CD14-positive monocyte (primary cell): ENCODE results near the gene SEMA4G. TPM values are rescaled to one million over a fixed set of nuclear protein-coding genes. Genes with fewer than 3 reads are reported as not detected.

ENCODE experiments used
- DNase-seq, 3 donors: peaks; one replicate each; pipeline ENCODE4 v3.0.0-alpha.2; 2011 to 2022
- H2AFZ ChIP-seq: 2 replicates; pipeline ENCODE4 v1.6.0; 2012; ENCODE audit warnings: mild to moderate bottlenecking, low read depth, low read length, inconsistent platforms; ENCODE audit not compliant: insufficient read depth, poor library complexity, severe bottlenecking
- H3K27ac ChIP-seq, 2 donors: 1 replicate in 1 of 2; 2 replicates in 1 of 2; pipeline ENCODE4 v1.5.1; 2012 to 2013; ENCODE audit warnings: low read length in 2 of 2, control low read depth in 1 of 2, inconsistent platforms in 1 of 2, low read depth in 1 of 2, mild to moderate bottlenecking in 1 of 2
- H3K27me3 ChIP-seq, 2 donors: one replicate each; pipeline versions ENCODE4 v1.6.0 to v1.6.1; 2011 to 2013; ENCODE audit warnings: low read length in 2 of 2; ENCODE audit not compliant: control insufficient read depth in 2 of 2, insufficient read depth in 2 of 2
- H3K36me3 ChIP-seq, 2 donors: replicated peaks in 1 of 2; 1 replicate in 1 of 2; 2 replicates in 1 of 2; pipeline versions ENCODE4 v1.5.1 to v1.6.1; 2012 to 2013; ENCODE audit warnings: low read length in 2 of 2, control low read depth in 1 of 2, inconsistent platforms in 1 of 2, mild to moderate bottlenecking in 1 of 2; ENCODE audit not compliant: insufficient read depth in 2 of 2, control insufficient read depth in 1 of 2
- H3K4me1 ChIP-seq, 2 donors: 1 replicate in 1 of 2; 2 replicates in 1 of 2; pipeline versions ENCODE4 v1.5.1 to v1.6.1; 2012 to 2013; ENCODE audit warnings: low read length in 2 of 2, control low read depth in 1 of 2, inconsistent platforms in 1 of 2, mild to moderate bottlenecking in 1 of 2, moderate library complexity in 1 of 2; ENCODE audit not compliant: insufficient read depth in 2 of 2, control insufficient read depth in 1 of 2
- H3K4me2 ChIP-seq: replicated peaks from 2 replicates; pipeline ENCODE3; 2012; ENCODE audit warnings: low read length, moderate library complexity, mild to moderate bottlenecking; ENCODE audit not compliant: poor library complexity, severe bottlenecking; ENCODE audit errors: extremely low read depth
- H3K4me3 ChIP-seq, 3 experiments: fragments of 200-600 bp in 1 of 3; sonication (generic) in 1 of 3; replicated peaks in 1 of 3; 1 replicate in 2 of 3; 2 replicates in 1 of 3; pipeline ENCODE4 v1.5.1; 2011 to 2013; ENCODE audit warnings: low read length in 3 of 3, mild to moderate bottlenecking in 3 of 3, control low read depth in 2 of 3, low read depth in 2 of 3, inconsistent platforms in 1 of 3, moderate library complexity in 1 of 3
- H3K79me2 ChIP-seq: 2 replicates; pipeline ENCODE4 v1.6.0; 2012; ENCODE audit warnings: mild to moderate bottlenecking, control low read depth, inconsistent platforms, low read length, moderate library complexity; ENCODE audit not compliant: insufficient read depth
- H3K9ac ChIP-seq: 2 replicates; pipeline ENCODE4 v1.6.0; 2017; ENCODE audit warnings: low read length, mild to moderate bottlenecking; ENCODE audit not compliant: insufficient read depth, poor library complexity, severe bottlenecking
- H3K9me3 ChIP-seq, 2 donors: replicated peaks in 1 of 2; 1 replicate in 1 of 2; 2 replicates in 1 of 2; pipeline versions ENCODE4 v1.5.1 to v1.6.1; 2012 to 2013; ENCODE audit warnings: low read length in 2 of 2, control low read depth in 1 of 2; ENCODE audit not compliant: control insufficient read depth in 1 of 2, insufficient read depth in 1 of 2
- H4K20me1 ChIP-seq: 2 replicates; pipeline ENCODE4 v1.6.0; 2012; ENCODE audit warnings: mild to moderate bottlenecking, low read length, control low read depth, moderate library complexity; ENCODE audit not compliant: insufficient read depth
- H3K27ac Mint-ChIP-seq, 7 donors: one replicate each; pipeline ENCODE4 v1.8.0; 2020; ENCODE audit warnings: mild to moderate bottlenecking in 7 of 7, mixed read lengths in 7 of 7, moderate library complexity in 6 of 7, inconsistent platforms in 2 of 7
- H3K27me3 Mint-ChIP-seq, 3 donors: one replicate each; pipeline ENCODE4 v1.8.0; 2021 to 2022; ENCODE audit warnings: low read depth in 3 of 3, mild to moderate bottlenecking in 3 of 3, mixed read lengths in 3 of 3, moderate library complexity in 3 of 3, inconsistent platforms in 1 of 3
- H3K36me3 Mint-ChIP-seq, 2 donors: one replicate each; pipeline ENCODE4 v1.8.0; 2020; ENCODE audit warnings: mixed read lengths in 2 of 2, inconsistent platforms in 1 of 2, mild to moderate bottlenecking in 1 of 2
- H3K4me1 Mint-ChIP-seq: one replicate; pipeline ENCODE4 v1.8.0; 2020; ENCODE audit warnings: mild to moderate bottlenecking, mixed read lengths
- H3K4me3 Mint-ChIP-seq, 2 donors: one replicate each; pipeline ENCODE4 v1.8.0; 2020; ENCODE audit warnings: mild to moderate bottlenecking in 2 of 2, mixed read lengths in 2 of 2, moderate library complexity in 1 of 2
- H3K9me3 Mint-ChIP-seq, 7 donors: one replicate each; pipeline ENCODE4 v1.8.0; 2020 to 2022; ENCODE audit warnings: mixed read lengths in 7 of 7, mild to moderate bottlenecking in 6 of 7, moderate library complexity in 6 of 7, inconsistent platforms in 2 of 7
- WGBS: methylation state at CpG from one replicate; pipeline ENCODE4 v1.1.5; 2013; ENCODE audit warnings: missing lambda C conversion rate; ENCODE audit not compliant: insufficient coverage; 5-methylcytosine and 5-hydroxymethylcytosine counted together
- intact Hi-C, 2 donors: fragments of 100-400 bp; cut with micrococcal nuclease; formaldehyde crosslinking; loops; one replicate each; pipeline versions ENCODE4 v1.15.0 to v1.15.1; 2023
- polyA plus RNA-seq, 3 donors: library from polyadenylated mRNA; depleted of rRNA in 1 of 3; unstranded in 2 of 3; stranded (reverse) in 1 of 3; fragments of 300-500 nt in 2 of 3; fragments of >200 nt in 1 of 3; fragmentation: Illumina TruSeq in 2 of 3; gene quantifications; 1 replicate in 2 of 3; 2 replicates in 1 of 3; pipeline ENCODE4 v1.2.3, GENCODE V29; 2012 to 2021
- small RNA-seq: library from RNA; depleted of rRNA; stranded (forward); fragments of <200 nt; gene quantifications from one replicate; pipeline ENCODE3, GENCODE V24; 2012; ENCODE audit warnings: low read depth; ENCODE audit not compliant: insufficient read length
- TF ChIP-seq, protein P1 (sequence below): fragments of 200-600 bp; IDR thresholded peaks from one replicate; pipeline ENCODE4 v1.8.0; 2022; ENCODE audit warnings: antibody characterized with exemption, mild to moderate bottlenecking

The SEMA4G gene
- polyA plus RNA-seq, 3 donors: 0.24 TPM; not detected in 2

DNA sequence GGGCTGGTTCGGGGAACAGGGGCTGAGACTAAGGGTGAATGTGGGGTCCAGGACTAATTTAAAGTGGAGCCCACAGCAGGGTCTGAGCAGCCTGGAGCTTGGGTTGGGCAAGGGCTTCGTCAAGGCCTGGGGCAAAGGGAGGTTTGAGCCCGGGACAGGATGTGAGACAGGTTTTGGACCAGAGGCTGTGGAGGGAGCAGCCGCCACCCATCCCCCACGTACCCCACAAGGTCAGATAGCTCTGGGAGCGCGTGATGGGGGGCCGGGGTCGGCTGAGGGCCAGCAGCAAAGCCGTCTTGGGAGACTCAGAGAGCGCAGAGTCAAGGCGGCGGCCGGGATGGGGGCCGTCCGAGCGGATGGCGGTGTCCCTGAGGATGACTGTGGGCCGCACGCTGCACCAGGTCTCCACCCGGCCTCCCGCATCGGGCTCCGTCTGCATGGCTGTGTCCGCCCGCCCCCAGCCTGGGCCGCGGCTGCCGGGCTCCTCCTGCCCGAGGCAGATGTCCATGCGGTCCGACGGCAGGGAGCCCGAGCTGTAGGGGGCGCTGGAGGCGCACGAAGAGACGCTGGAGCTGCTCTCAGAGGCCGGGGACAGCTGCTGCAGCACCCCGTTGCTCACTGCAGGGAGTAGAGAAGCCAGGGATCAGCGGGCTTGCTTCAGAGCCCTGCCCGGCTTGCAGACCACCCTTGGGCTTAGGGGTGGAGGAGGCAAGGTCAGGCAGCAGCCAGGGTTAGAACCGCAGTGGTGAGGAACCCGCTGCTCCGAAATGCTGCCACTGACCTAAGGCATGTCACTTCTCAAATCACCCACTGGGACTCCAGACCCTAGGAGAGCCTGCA, 49.5 kb downstream of the SEMA4G start:
- Histone ChIP-seq H3K9ac (peak overlapping the region; percentile 35), H3K4me3 (peak overlapping the region in 1 of 3 experiments; percentile 49), H3K79me2 (no peaks in the 10 kb centered on the region), H3K27ac (peak overlapping the region; percentile 0 to 38), H3K27me3 (peaks cover 0 to 5% of the 10 kb centered on the region in 2 donors), H3K36me3 (no peaks in the 10 kb centered on the region), H3K4me2 (peak overlapping the region; percentile 68), H2AFZ (peak overlapping the region; percentile 56), H4K20me1 (no peaks in the 10 kb centered on the region), H3K9me3 (no peaks in the 10 kb centered on the region), H3K4me1 (peaks cover 18 to 26% of the 10 kb centered on the region in 2 donors)
- 20% methylated on average over 37 of the region's 45 CpGs for WGBS
- no peaks in the 10 kb centered on the region for H3K36me3 Mint-ChIP-seq
- intact Hi-C loops: no loop called here
- peaks cover 33% of the 10 kb centered on the region for H3K4me1 Mint-ChIP-seq
- peaks cover 0 to 3% (median 0%) of the 10 kb centered on the region in 7 donors for H3K9me3 Mint-ChIP-seq
- DNase-seq: peak; percentile 68 to 78 (median 74)
- H3K27ac Mint-ChIP-seq: peak overlapping the region in 6 of 7 donors; percentile 44 to 86 (median 77)
- peak overlapping the region; percentile 65 to 80 for H3K4me3 Mint-ChIP-seq
- H3K27me3 Mint-ChIP-seq: peaks cover 18 to 28% (median 24%) of the 10 kb centered on the region in 3 donors
- TF ChIP-seq, protein P1, sequence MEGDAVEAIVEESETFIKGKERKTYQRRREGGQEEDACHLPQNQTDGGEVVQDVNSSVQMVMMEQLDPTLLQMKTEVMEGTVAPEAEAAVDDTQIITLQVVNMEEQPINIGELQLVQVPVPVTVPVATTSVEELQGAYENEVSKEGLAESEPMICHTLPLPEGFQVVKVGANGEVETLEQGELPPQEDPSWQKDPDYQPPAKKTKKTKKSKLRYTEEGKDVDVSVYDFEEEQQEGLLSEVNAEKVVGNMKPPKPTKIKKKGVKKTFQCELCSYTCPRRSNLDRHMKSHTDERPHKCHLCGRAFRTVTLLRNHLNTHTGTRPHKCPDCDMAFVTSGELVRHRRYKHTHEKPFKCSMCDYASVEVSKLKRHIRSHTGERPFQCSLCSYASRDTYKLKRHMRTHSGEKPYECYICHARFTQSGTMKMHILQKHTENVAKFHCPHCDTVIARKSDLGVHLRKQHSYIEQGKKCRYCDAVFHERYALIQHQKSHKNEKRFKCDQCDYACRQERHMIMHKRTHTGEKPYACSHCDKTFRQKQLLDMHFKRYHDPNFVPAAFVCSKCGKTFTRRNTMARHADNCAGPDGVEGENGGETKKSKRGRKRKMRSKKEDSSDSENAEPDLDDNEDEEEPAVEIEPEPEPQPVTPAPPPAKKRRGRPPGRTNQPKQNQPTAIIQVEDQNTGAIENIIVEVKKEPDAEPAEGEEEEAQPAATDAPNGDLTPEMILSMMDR: peak; percentile 94

Small RNAs within 50 kb of the gene (small RNA-seq; reads per million reads assigned to genes)
- gene MIR608: not detected

Other genes with a start within 250 kb of the SEMA4G start
- gene PAX2, start 223.9 kb upstream of the SEMA4G start, polyA plus RNA-seq: not detected
- gene SLF2, start 56.5 kb upstream of the SEMA4G start, polyA plus RNA-seq: 10 to 100 TPM in 1 of 3 donors, 1 to 10 TPM in 2; 5.8 to 11.3 (median 6.4) TPM
- gene MRPL43, start 18.0 kb downstream of the SEMA4G start, polyA plus RNA-seq: 100 to 1,000 TPM in 1 of 3 donors, 10 to 100 TPM in 2; 69.5 to 123 (median 98.0) TPM
- 1 to 10 TPM in 1 of 3 donors, under 1 TPM in 2; 0.31 to 1.2 (median 0.69) TPM for gene TWNK, start 18.0 kb downstream of the SEMA4G start, polyA plus RNA-seq
- gene LZTS2, start 30.3 kb downstream of the SEMA4G start, polyA plus RNA-seq: 1 to 10 TPM; 2.8 to 9.2 (median 3.3) TPM
- under 1 TPM in 1 of 3 donors, not detected in 2; 0.73 TPM for gene PDZD7, start 61.6 kb downstream of the SEMA4G start, polyA plus RNA-seq
- gene SFXN3, start 61.7 kb downstream of the SEMA4G start, polyA plus RNA-seq: 100 to 1,000 TPM in 1 of 3 donors, 10 to 100 TPM in 2; 21.3 to 152 (median 24.2) TPM
- 1 to 10 TPM in 1 of 3 donors, under 1 TPM in 2; 0.15 to 6.6 (median 0.53) TPM for gene KAZALD1, start 92.5 kb downstream of the SEMA4G start, polyA plus RNA-seq
- not detected for gene TLX1, start 161.8 kb downstream of the SEMA4G start, polyA plus RNA-seq